ENCODE data around the gene ALK. TPM values are rescaled to one million over a fixed set of nuclear protein-coding genes. Genes with fewer than 3 reads are reported as not detected.

The ALK gene
- total RNA-seq, 4 donors from 2014 or later = 0.83 to 1.6 (median 1.2) TPM

- TF ChIP-seq POLR2A (IDR thresholded peaks at IDR 0.05; ENCODE audit: low read depth) (no peak), POLR2AphosphoS5 (IDR thresholded peaks at IDR 0.05) (no peak), EP300 (IDR thresholded peaks at IDR 0.05) (no peak), CTCF (IDR thresholded peaks at IDR 0.05) (no peak)
- Histone ChIP-seq H3K9me3 (no peaks in the 10 kb centered on the region), H3K27ac (replicated peaks in 1 of 4) (no peak overlapping the region), H3K36me3 (no peaks in the 10 kb centered on the region), H3K27me3 (no peaks in the 10 kb centered on the region), H3K4me3 (no peak overlapping the region), H3K4me1 (no peaks in the 10 kb centered on the region)
- WGBS = 85% methylated on average over 4 of the region's 4 CpGs
- intact Hi-C loops (cut with DNase I) = no loop called here
- DNase-seq (ENCODE audit: extremely low spot score) = no peak
These were observed 180.3 kb downstream of the ALK start for GRCh38 chr2:29741132-29741531.

- TF ChIP-seq POLR2A (IDR thresholded peaks at IDR 0.05; ENCODE audit: low read depth) = no peak
- TF ChIP-seq CTCF (IDR thresholded peaks at IDR 0.05) = no peak
- TF ChIP-seq POLR2AphosphoS5 (IDR thresholded peaks at IDR 0.05) = no peak
- no peak for TF ChIP-seq EP300 (IDR thresholded peaks at IDR 0.05)
- WGBS = 46% methylated on average over 4 of the region's 4 CpGs
- no peaks in the 10 kb centered on the region for H3K36me3 ChIP-seq
- intact Hi-C loops (cut with DNase I) = no loop called here
- DNase-seq (ENCODE audit: extremely low spot score) = no peak
- H3K4me3 ChIP-seq = no peak overlapping the region
- no peaks in the 10 kb centered on the region for H3K27me3 ChIP-seq
- no peak overlapping the region for H3K27ac ChIP-seq (replicated peaks in 1 of 4)
- no peaks in the 10 kb centered on the region for H3K4me1 ChIP-seq
- no peaks in the 10 kb centered on the region for H3K9me3 ChIP-seq
These were observed 187.4 kb downstream of the ALK start for GRCh38 chr2:29733965-29734364.

GRCh38 chr2:29733213-29733612 is 188.2 kb downstream of the ALK start:
- Histone ChIP-seq H3K36me3 (no peaks in the 10 kb centered on the region), H3K9me3 (no peaks in the 10 kb centered on the region), H3K27me3 (no peaks in the 10 kb centered on the region), H3K4me1 (no peaks in the 10 kb centered on the region), H3K4me3 (no peak overlapping the region), H3K27ac (replicated peaks in 1 of 4) (no peak overlapping the region)
- WGBS = 59% methylated on average over 1 of the region's 1 CpG
- intact Hi-C loops (cut with DNase I) = no loop called here
- no peak for DNase-seq (ENCODE audit: extremely low spot score)
- TF ChIP-seq POLR2AphosphoS5 (IDR thresholded peaks at IDR 0.05) = no peak

- no peaks in the 10 kb centered on the region for H3K36me3 ChIP-seq
- no peak for DNase-seq (ENCODE audit: extremely low spot score)
- H3K27me3 ChIP-seq = no peaks in the 10 kb centered on the region
- H3K4me1 ChIP-seq = no peaks in the 10 kb centered on the region
- WGBS = 88% methylated on average over 2 of the region's 2 CpGs
- intact Hi-C loops (cut with DNase I) = no loop called here
- no peak overlapping the region for H3K4me3 ChIP-seq
- TF ChIP-seq POLR2AphosphoS5 (IDR thresholded peaks at IDR 0.05) (no peak), EP300 (IDR thresholded peaks at IDR 0.05) (no peak), CTCF (IDR thresholded peaks at IDR 0.05) (no peak), POLR2A (IDR thresholded peaks at IDR 0.05; ENCODE audit: low read depth) (no peak)
- no peaks in the 10 kb centered on the region for H3K9me3 ChIP-seq
- no peak overlapping the region for H3K27ac ChIP-seq (replicated peaks in 1 of 4)
These were observed 189.4 kb downstream of the ALK start for GRCh38 chr2:29731948-29732347.

- Histone ChIP-seq H3K9me3 (no peaks in the 10 kb centered on the region), H3K4me1 (no peaks in the 10 kb centered on the region), H3K27ac (replicated peaks in 1 of 4) (no peak overlapping the region), H3K27me3 (no peaks in the 10 kb centered on the region), H3K4me3 (no peak overlapping the region), H3K36me3 (no peaks in the 10 kb centered on the region)
- TF ChIP-seq POLR2A (IDR thresholded peaks at IDR 0.05; ENCODE audit: low read depth) = no peak
- TF ChIP-seq POLR2AphosphoS5 (IDR thresholded peaks at IDR 0.05) = no peak
- TF ChIP-seq CTCF (IDR thresholded peaks at IDR 0.05) = no peak
- no peak for TF ChIP-seq EP300 (IDR thresholded peaks at IDR 0.05)
- WGBS = 84% methylated on average over 7 of the region's 7 CpGs
- no peak for DNase-seq (ENCODE audit: extremely low spot score)
- intact Hi-C loops (cut with DNase I) = no loop called here
These were observed 191.5 kb downstream of the ALK start for GRCh38 chr2:29729932-29730331.

All from esophagus muscularis mucosa (tissue), 4 donors.